ENCODE data around the gene BTG3. TPM values are rescaled to one million over a fixed set of nuclear protein-coding genes. Genes with fewer than 3 reads are reported as not detected.
A peak's percentile ranks its signal among the peaks of the same experiment; 100 is the strongest.

The BTG3 gene
- total RNA-seq, 2 donors from 2014 or later, result 52.2 to 54.9 TPM

DNA sequence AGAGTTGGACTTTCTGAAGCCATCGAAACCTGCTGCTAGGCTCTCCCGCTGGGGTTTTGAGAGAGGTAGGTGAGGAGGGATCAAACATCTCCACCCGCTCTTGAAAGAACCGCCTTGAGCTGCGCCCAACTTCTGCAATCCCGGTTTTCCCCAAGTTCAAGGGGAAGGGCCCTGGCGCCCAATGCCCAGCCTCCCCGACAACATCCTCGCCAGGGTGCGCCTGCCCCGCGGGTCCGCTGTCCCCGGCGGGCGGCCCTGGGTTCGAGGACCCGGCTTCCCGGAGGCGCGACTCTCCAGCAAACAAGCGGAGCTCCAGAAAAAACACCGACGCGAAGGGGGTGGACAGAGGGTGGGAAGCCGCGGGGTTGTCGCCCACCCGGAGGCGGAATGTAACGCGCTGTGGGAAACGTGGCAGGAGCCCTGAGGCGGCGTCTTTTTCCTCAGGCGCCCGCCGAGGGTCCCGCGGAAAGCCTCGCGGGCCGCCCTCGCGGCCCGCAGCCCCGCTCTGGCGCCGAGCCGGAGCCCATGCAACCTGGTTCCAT is 607 bp downstream of the BTG3 start:
- Mint-ChIP-seq H3K27me3 (no peaks in the 10 kb centered on the region), H3K36me3 (peaks cover 14% of the 10 kb centered on the region), H3K27ac (peak overlapping the region; percentile 86 to 90), H3K4me1 (ENCODE audit: low read depth in 2 of 2) (peaks cover 16 to 31% of the 10 kb centered on the region in 2 donors), H3K4me3 (peak overlapping the region; percentile 97), H3K9me3 (no peaks in the 10 kb centered on the region)
- peak; percentile 66 for DNase-seq (ENCODE audit: low spot score)
- ATAC-seq, result peak; percentile 13 to 50

DNA sequence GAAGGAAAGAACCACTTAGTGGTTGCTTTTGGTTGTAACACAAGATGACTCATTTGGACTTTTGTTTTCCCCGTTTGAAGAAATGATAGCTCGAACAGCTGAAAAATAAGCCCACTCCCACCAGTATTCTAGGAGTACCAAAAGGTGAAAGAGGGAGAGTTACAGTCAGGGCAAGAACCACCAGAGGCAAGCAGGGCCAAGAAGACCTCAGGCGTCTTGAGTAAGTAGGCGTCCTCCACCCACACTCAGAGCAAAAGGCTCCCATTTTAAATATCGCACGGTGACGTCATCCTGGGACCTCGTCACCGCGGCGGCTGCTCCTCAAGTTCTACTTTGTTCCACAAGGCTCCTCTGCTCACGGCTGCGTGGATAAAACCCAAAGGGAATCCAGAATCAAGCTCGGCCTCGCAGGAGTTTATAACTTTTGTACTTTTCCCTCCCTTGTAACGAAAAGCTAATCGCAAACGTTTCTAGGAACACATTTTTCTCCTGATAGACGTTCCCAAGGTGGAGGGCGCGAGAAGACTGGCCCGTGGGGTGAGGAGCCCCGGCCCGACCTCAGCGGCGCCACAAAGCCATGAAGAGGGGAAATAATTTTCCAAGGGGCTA is 1.2 kb downstream of the BTG3 start:
- ATAC-seq, result peak; percentile 59 to 68
- peaks cover 14% of the 10 kb centered on the region for H3K36me3 Mint-ChIP-seq
- peak; percentile 86 for DNase-seq (ENCODE audit: low spot score)
- no peaks in the 10 kb centered on the region for H3K9me3 Mint-ChIP-seq
- H3K27ac Mint-ChIP-seq, result peak overlapping the region; percentile 86 to 90
- H3K27me3 Mint-ChIP-seq, result no peaks in the 10 kb centered on the region
- H3K4me1 Mint-ChIP-seq (ENCODE audit: low read depth in 2 of 2), result peaks cover 16 to 31% of the 10 kb centered on the region in 2 donors
- peak overlapping the region; percentile 97 for H3K4me3 Mint-ChIP-seq

DNA sequence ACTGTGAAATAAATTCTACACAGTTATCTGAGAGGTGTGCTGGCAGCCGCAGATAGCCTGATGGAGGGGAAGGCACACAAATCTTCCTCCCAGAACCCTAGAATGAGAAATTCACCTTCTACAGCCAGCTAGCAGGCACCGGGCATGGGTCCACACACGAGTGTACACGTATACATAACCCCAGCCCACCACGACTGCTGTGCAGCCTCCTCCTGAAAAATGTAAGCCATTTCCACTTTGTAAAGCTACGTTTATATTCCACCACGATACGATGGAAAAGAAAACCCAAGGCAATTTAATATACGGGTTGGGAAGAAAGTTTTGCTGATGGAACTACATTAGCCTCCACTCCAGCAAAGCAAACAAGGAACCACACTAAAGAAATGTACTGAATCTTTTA is 1.8 kb downstream of the BTG3 start:
- Mint-ChIP-seq H3K4me3 (peak overlapping the region; percentile 97), H3K36me3 (peaks cover 14% of the 10 kb centered on the region), H3K9me3 (no peaks in the 10 kb centered on the region), H3K4me1 (ENCODE audit: low read depth in 2 of 2) (peaks cover 16 to 31% of the 10 kb centered on the region in 2 donors), H3K27me3 (no peaks in the 10 kb centered on the region), H3K27ac (peak overlapping the region; percentile 86 to 90)
- no peak for ATAC-seq
- DNase-seq (ENCODE audit: low spot score), result no peak

DNA sequence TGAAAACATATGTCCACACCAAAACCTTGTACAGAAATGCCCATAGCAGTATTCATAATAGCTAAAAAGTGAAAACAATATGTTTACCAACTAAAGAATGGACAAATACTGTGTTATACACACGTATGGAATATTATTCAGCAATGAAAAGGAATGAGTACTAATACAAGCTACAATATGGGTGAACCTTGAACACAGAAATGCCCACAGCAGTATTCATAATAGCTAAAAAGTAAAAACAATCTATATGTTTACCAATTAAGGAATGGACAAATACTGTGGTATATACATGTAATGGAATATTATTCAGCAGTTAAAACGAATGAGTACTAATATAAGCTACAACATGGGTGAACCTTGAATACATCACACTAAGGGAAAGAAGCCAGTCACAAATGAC is 3.0 kb downstream of the BTG3 start:
- Mint-ChIP-seq H3K36me3 (peaks cover 14% of the 10 kb centered on the region), H3K4me1 (ENCODE audit: low read depth in 2 of 2) (peaks cover 14 to 31% of the 10 kb centered on the region in 2 donors), H3K9me3 (no peaks in the 10 kb centered on the region), H3K4me3 (peak overlapping the region; percentile 97), H3K27ac (no peak overlapping the region), H3K27me3 (no peaks in the 10 kb centered on the region)
- DNase-seq (ENCODE audit: low spot score) (no peak), ATAC-seq (no peak)

DNA sequence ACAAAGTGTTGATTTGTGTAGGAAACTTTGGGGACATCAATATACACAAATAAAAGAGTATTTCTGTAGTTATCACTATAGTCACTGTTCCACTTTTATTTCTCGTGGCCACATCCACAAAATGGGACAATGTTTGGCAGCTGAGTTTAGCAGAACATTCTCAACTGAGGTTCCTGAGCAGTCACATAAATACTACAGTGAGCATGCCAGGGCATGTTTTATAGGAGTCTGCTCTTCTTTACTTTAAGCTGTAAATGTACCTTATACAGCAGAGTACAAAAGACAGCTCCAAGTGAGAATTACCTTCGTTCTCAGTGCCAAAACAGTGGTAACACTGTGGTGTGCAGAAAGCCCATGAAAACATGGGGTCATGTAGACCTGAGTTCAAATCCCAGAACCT is 5.0 kb downstream of the BTG3 start:
- Mint-ChIP-seq H3K4me3 (no peak overlapping the region), H3K27me3 (no peaks in the 10 kb centered on the region), H3K9me3 (no peaks in the 10 kb centered on the region), H3K27ac (no peak overlapping the region), H3K4me1 (ENCODE audit: low read depth in 2 of 2) (peaks cover 17 to 38% of the 10 kb centered on the region in 2 donors), H3K36me3 (peaks cover 28% of the 10 kb centered on the region)
- ATAC-seq (no peak), DNase-seq (ENCODE audit: low spot score) (no peak)

DNA sequence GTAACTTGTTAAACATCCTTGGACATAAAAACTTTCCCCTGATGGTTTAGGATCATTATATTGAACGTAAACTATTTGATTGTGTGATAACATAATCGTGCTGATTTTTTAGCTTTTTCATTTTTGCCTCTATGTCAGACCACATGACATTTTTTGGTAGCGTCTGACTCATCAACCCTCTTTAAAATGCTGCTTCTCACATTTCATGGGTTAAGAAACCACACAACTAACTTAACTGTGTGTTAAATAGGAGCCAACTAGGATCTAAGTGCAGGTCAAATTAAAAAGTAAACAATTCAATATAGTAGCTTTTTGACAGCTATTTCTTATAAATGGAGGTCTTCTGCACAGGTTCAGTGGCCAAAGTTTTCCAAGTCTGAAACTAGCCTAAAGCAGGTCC is 9.8 kb downstream of the BTG3 start:
- H3K4me3 Mint-ChIP-seq, result no peak overlapping the region
- peaks cover 5 to 10% of the 10 kb centered on the region in 2 donors for H3K4me1 Mint-ChIP-seq (ENCODE audit: low read depth in 2 of 2)
- no peak overlapping the region for H3K27ac Mint-ChIP-seq
- H3K9me3 Mint-ChIP-seq, result no peaks in the 10 kb centered on the region
- ATAC-seq, result no peak
- no peak for DNase-seq (ENCODE audit: low spot score)
- peaks cover 20% of the 10 kb centered on the region for H3K36me3 Mint-ChIP-seq
- H3K27me3 Mint-ChIP-seq, result no peaks in the 10 kb centered on the region

DNA sequence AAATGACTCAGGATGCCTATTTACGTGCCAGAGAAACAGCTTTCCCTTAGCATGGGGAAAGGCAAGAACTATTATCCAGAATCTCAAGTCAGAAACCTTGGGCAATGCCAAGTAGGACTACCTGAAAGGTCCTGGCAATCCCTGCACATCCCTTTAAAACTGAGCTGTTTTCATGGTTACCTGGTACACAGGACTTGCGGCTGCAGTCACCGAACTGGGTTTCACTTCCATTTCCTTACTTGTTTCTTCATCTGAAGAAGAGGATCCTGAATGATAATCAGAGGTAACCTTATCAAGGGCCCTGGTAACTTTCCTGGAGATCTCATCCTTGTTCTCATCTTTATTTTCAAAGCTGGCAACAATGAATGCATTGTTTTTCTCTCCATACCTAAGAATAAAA is 14.3 kb downstream of the BTG3 start:
- Mint-ChIP-seq H3K9me3 (no peaks in the 10 kb centered on the region), H3K27me3 (no peaks in the 10 kb centered on the region), H3K27ac (no peak overlapping the region), H3K4me1 (ENCODE audit: low read depth in 2 of 2) (peaks cover 2 to 5% of the 10 kb centered on the region in 2 donors), H3K4me3 (no peak overlapping the region), H3K36me3 (peaks cover 27% of the 10 kb centered on the region)
- no peak for ATAC-seq
- no peak for DNase-seq (ENCODE audit: low spot score)

DNA sequence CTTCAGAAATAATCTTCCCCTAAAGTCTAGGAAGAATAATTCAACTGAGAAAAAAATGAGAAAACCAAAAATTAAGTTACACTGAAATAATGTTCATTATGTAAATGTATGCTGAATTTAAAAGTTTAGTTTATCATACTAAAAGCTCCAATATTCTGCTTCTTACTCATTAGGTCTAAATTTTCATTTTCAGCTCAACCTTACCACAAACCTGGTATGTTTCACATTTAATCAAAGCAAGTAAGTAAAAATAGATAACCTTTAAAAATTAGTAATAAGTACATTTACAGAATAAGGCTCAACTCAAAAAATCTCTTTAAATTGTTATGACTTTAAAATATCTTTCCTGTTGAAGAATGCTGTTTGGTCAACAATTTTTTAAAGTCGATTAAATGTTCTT is 15.0 kb downstream of the BTG3 start:
- DNase-seq (ENCODE audit: low spot score), result no peak
- no peak overlapping the region for H3K4me3 Mint-ChIP-seq

DNA sequence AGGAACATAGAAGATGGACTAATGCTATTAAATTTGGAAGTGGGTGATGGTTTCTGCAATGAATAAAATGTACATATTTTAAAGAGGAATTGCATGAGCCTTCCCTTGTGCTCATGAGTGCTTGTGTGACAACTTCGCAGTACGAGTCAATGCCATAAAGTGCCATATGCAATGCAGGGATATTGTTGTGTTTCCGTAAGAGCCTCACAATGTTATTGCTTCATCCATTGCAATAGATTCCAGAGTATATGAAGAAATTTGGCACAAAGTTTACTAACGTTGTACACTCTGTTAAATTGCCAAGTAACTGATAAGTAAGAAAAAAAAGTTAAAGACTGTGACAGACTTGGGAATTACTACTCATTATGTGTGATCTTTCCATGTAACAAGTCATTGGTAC is 22.3 kb downstream of the BTG3 start:
- ATAC-seq (no peak), DNase-seq (ENCODE audit: low spot score) (no peak)
- H3K36me3 Mint-ChIP-seq, result peaks cover 19% of the 10 kb centered on the region
- H3K27me3 Mint-ChIP-seq, result no peaks in the 10 kb centered on the region
- H3K9me3 Mint-ChIP-seq, result no peaks in the 10 kb centered on the region
- no peak overlapping the region for H3K4me3 Mint-ChIP-seq
- no peaks in the 10 kb centered on the region for H3K4me1 Mint-ChIP-seq (ENCODE audit: low read depth in 2 of 2)
- H3K27ac Mint-ChIP-seq, result no peak overlapping the region

More for the DNA sequence above, 15.0 kb downstream of the BTG3 start:
- Mint-ChIP-seq H3K4me1 (ENCODE audit: low read depth in 2 of 2) (peaks cover 2 to 3% of the 10 kb centered on the region in 2 donors), H3K9me3 (no peaks in the 10 kb centered on the region), H3K36me3 (peaks cover 24% of the 10 kb centered on the region), H3K27me3 (no peaks in the 10 kb centered on the region), H3K27ac (no peak overlapping the region)
- ATAC-seq, result no peak

DNA sequence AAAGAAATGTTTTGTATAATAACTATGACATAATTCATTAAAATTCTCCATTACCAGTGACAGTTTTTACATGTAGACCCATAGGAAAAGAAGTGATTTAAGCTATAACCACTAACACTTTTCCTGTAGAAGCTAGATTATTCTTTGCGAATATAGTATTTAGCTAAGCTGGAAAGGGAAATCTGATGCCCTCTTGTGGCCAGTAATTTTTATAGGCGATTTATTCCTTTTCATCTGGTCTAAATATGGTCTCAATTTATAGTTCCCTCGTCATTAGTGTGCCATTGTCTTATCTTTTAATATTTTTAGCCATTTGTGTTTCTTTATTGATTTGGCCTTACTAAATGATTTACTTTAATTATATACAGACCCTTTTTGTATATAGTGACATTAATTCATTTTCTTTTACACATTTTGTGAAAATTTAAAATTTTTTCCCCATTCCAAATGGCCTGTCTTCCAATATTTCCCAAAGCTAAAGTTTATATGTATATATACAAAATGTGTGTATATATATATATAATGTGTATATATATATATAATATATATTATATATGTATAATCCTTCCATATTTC is 26.7 kb downstream of the BTG3 start:
- Mint-ChIP-seq H3K9me3 (no peaks in the 10 kb centered on the region), H3K27ac (no peak overlapping the region), H3K27me3 (peaks cover 0 to 4% of the 10 kb centered on the region in 2 donors), H3K4me1 (ENCODE audit: low read depth in 2 of 2) (no peaks in the 10 kb centered on the region), H3K36me3 (no peaks in the 10 kb centered on the region), H3K4me3 (no peak overlapping the region)
- ATAC-seq (no peak), DNase-seq (ENCODE audit: low spot score) (no peak)

DNA sequence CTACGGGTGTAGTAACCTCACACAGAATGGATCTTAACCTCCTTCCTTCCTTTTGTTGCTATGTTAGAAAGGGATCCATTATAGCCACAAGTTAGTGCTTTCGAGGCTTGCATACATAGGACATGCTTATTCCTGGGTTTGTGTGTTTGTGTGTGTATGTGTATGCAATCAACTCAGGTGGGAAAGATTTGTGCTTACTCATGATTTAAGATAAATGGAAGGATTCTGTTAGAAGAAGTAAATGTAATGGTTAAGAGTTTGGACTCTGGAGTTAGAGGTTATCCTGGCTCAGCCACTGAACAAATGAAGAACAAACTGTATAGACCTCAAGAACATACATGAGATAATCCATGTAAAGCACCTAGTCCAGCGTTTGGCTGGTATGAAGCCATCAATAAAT is 28.8 kb downstream of the BTG3 start:
- Mint-ChIP-seq H3K4me1 (ENCODE audit: low read depth in 2 of 2) (no peaks in the 10 kb centered on the region), H3K9me3 (no peaks in the 10 kb centered on the region), H3K4me3 (no peak overlapping the region), H3K27me3 (peaks cover 3 to 5% of the 10 kb centered on the region in 2 donors), H3K27ac (no peak overlapping the region), H3K36me3 (no peaks in the 10 kb centered on the region)
- ATAC-seq (no peak), DNase-seq (ENCODE audit: low spot score) (no peak)

DNA sequence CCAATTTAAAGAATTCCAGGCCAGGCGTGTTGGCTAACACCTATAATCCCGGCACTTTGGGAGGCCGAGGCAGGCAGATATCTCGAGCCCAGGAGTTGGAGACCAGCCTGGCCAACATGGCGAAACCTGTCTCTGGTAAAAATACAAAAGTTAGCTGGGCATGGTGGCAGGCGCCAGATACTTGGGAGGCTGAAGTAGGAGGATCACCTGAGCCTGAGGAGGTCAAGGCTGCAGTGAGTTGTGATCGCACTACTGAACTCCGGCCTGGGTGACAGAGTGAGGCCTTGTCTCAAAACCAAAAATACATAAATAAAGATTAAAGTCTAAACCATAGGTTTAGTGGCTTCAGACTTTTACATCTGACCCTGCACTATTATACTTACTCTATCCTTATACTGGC is 32.4 kb downstream of the BTG3 start:
- H3K27ac Mint-ChIP-seq, result no peak overlapping the region
- H3K36me3 Mint-ChIP-seq, result no peaks in the 10 kb centered on the region
- ATAC-seq (no peak), DNase-seq (ENCODE audit: low spot score) (no peak)
- no peaks in the 10 kb centered on the region for H3K9me3 Mint-ChIP-seq
- no peak overlapping the region for H3K4me3 Mint-ChIP-seq
- H3K4me1 Mint-ChIP-seq (ENCODE audit: low read depth in 2 of 2), result no peaks in the 10 kb centered on the region
- peaks cover 9 to 15% of the 10 kb centered on the region in 2 donors for H3K27me3 Mint-ChIP-seq

DNA sequence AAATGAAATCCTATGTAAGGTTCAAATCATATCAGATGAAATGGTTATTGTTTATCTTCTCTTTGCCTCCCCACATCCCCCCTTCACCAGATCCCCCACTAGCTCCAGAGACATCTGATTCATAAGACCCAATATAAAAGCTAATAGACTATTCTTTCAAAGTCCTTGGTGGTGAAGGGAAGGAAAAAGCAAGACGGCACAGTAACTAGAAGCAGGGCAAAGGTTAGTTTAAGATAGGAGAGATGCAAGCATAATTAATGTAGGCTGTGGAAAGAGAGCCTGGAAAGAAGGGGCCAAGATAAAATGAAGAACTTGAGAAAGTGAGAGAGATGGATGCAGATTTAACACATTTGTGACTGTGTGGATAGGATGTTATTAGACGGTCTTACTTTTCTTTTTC is 33.8 kb downstream of the BTG3 start:
- Mint-ChIP-seq H3K9me3 (no peaks in the 10 kb centered on the region), H3K4me1 (ENCODE audit: low read depth in 2 of 2) (no peaks in the 10 kb centered on the region), H3K27ac (no peak overlapping the region), H3K36me3 (no peaks in the 10 kb centered on the region), H3K27me3 (peaks cover 15 to 25% of the 10 kb centered on the region in 2 donors), H3K4me3 (no peak overlapping the region)
- ATAC-seq, result no peak
- no peak for DNase-seq (ENCODE audit: low spot score)

DNA sequence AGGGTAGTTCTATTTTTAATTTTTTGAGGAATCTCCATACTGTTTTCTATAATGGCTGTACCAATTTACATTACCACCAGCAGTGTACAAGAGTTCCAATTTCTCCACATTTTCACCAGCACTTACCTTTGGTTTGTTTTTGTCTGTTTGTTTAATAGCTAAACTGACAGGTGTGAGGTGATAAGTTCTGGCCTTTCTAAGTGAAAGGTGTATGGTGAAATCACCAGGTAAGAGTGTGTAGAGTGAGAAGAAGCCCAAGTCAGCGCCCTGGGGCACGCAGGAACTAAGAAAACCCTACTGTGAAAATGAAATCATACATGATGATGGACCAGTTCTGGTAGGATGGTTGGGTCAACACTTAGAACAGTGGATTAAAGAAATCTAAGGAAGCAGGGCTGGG is 34.5 kb downstream of the BTG3 start:
- H3K4me3 Mint-ChIP-seq, result no peak overlapping the region
- no peak overlapping the region for H3K27ac Mint-ChIP-seq
- DNase-seq (ENCODE audit: low spot score), result no peak
- H3K9me3 Mint-ChIP-seq, result no peaks in the 10 kb centered on the region
- H3K36me3 Mint-ChIP-seq, result no peaks in the 10 kb centered on the region
- no peak for ATAC-seq
- peaks cover 15 to 27% of the 10 kb centered on the region in 2 donors for H3K27me3 Mint-ChIP-seq
- H3K4me1 Mint-ChIP-seq (ENCODE audit: low read depth in 2 of 2), result no peaks in the 10 kb centered on the region
